GM12801 (cell line): ENCODE data around the gene AGTPBP1.

Experiments
- TF ChIP-seq, protein P1 (sequence below): IDR thresholded peaks from one replicate; pipeline ENCODE4 v1.5.1; 2011; ENCODE audit warnings: control low read depth; ENCODE audit not compliant: insufficient read length; ENCODE audit errors: extremely low read depth

AGTPBP1 gene

DNA sequence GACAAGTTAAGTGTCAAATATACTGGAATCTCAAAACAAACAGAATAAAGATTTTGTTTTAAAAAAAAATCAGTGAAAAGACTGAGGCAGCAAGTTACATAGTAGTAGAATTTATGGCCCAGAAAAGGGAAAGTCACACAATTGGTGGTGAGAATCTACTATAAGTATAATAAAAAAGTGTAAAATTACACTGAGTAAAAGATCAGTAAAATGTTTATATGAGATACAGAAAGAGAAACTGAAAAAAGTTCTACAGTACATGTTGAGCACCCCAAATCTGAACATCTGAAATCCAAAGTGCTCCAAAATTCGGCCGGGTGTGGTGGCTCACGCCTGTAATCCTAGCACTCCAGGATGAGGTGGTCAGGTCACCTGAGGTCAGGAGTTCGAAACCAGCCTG lies 15.0 kb downstream of the AGTPBP1 start:
- TF ChIP-seq, protein P1, sequence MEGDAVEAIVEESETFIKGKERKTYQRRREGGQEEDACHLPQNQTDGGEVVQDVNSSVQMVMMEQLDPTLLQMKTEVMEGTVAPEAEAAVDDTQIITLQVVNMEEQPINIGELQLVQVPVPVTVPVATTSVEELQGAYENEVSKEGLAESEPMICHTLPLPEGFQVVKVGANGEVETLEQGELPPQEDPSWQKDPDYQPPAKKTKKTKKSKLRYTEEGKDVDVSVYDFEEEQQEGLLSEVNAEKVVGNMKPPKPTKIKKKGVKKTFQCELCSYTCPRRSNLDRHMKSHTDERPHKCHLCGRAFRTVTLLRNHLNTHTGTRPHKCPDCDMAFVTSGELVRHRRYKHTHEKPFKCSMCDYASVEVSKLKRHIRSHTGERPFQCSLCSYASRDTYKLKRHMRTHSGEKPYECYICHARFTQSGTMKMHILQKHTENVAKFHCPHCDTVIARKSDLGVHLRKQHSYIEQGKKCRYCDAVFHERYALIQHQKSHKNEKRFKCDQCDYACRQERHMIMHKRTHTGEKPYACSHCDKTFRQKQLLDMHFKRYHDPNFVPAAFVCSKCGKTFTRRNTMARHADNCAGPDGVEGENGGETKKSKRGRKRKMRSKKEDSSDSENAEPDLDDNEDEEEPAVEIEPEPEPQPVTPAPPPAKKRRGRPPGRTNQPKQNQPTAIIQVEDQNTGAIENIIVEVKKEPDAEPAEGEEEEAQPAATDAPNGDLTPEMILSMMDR, result no peak

DNA sequence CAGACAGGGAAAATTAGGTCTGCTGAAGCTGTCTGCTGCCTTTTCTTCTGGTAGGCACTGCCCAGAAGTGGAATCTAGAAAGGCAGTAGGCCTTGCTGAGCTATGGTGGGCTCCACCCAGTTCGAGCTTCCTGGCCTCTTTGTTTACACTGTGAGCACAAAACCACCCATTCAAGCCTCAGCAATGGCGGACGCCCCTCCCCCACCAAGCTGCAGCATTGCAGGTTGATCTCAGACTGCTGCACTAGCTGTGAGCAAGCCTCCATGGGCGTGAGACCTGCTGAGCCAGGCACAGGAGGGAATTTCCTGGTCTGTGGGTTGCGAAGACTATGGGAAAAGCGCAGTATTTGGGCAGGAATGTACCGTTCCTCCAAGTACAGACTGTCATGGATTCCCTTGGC lies 18.5 kb downstream of the AGTPBP1 start:
- TF ChIP-seq, protein P1, result no peak

DNA sequence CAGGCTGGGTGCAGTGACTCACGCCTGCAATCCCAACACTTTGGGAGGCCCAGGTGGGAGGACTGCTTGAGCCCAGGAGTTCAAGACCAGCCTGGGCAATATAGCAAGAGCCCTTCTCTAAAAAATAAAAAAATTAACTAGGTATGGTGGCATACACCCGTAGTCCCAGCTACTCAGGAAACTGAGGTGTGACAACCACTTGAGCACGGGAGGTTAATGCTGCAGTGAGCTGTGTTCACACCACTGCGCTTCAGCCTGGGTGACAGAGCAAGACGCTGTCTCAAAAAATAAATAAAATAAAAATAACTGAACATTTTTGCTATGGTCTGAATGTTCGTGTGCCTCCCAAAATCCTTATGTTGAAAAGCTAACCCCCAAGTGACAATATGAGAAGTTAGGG lies 24.5 kb downstream of the AGTPBP1 start:
- TF ChIP-seq, protein P1, result no peak

DNA sequence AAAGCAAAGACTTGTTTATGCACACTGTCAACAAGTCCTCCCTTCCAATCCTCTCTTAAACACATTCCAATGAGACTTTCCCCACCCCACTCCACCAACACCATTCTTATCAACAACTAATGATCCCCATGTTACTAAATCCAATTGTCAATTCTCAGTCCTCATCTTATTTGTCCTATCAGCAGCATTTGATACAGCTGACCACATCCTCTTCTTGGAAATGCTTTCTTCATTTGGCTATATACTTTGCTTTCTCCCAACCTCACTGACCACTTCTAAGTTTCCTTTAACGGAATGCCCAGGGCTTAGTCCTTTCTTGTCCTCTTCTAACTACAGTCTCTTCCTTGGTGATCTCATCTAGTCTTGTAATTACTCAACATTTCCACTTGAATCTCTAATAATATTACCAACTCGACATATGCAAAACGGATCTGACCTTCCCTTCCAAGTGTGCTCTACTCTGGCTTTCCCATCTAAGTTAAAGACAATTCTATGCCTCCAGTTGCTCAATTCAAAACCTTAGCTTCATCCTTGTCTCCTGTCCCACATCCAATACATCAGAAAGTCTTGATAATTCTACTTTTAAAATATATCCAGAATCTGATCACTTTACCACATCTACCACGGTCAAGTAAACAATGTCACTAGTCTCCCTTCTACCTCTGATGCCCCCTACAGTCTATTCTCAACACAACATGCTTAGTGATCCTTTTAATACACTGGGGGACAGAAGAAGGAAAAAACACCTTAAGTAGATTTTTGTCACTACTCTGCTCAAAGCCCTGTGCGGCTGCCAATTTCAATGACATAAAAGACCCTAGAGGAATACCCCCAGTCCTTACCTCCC lies 25.5 kb downstream of the AGTPBP1 start:
- TF ChIP-seq, protein P1, result no peak

DNA sequence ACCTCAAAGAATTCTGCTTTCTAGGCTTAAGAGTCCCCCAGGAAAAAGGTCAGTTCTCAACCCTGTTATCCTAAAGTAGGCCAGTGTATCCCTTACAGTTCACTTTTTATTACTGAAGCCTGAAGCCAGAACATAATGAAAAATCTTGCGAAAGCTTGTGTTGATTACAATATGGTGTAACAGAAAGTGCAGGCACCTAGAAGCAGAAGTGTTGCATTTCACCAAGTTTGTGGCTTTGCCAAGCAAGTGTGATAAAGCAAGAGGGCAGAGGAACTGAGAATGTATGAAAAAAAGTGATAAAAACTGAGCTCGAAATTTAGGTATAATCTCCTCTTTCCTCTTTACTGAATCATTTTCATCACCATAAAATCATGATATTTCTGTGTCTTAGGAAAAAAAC lies 26.2 kb downstream of the AGTPBP1 start:
- TF ChIP-seq, protein P1, result no peak

DNA sequence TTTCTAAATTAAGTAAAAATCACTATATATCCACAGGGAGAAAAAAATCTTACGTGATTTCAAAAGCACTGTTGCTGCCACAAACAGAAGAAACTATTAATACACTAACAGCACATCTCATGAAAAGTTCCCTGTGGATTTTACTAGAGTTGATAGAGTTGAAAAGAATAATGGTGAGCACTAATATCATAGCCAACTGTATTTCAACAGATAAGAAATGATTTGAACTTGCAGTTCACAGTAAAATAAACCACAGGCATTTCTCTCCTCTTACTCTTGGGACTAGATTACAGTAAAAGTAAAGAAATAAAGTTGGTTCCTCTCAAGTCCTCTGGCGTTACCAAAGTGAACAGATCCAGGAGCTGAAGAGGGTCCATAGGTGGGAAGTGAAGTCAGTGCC lies 27.9 kb downstream of the AGTPBP1 start:
- TF ChIP-seq, protein P1, result no peak

DNA sequence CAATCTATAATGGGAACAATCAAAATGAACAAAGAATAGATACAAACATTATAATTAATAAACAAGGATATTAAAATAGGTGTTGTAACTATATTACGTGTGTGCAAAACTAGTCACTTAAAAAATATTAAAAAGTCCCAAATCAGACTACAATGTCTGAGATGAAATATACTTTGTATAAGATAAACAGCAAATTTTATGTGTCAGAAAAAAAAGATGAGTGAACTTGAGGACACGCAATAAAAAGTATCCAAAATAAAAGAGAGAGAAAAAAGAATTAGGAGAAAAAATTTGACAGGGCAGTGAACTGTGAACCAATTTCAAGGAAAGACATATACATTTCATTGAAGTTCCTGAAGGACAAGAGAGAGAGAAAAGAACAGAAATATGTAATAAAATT lies 37.0 kb downstream of the AGTPBP1 start:
- TF ChIP-seq, protein P1, result no peak
